ENCODE measurements around the gene CFAP69. TPM values are rescaled to one million over a fixed set of nuclear protein-coding genes. Genes with fewer than 3 reads are reported as not detected.
"Not testable (repeated sequence)": the region's sequence is repeated elsewhere in the genome, so short reads cannot be mapped to it uniquely, and the experiment has no call there.

CFAP69 gene
- total and polyA plus RNA-seq, 10 of the 15 experiments (the other 5 are each of a cell fraction or from before 2014, with no cell fraction given): 0.11 to 3.1 (median 0.48) TPM; not detected in 1

- Histone ChIP-seq H3K79me2 (ENCODE audit: control insufficient read depth, insufficient read depth, low read length) (no peaks in the 10 kb centered on the region), H3K36me3 (ENCODE audit: control insufficient read depth in 2 of 2, insufficient read depth in 2 of 2, low read length in 1 of 2) (no peaks in the 10 kb centered on the region), H3K27me3 (replicated peaks in 1 of 2; ENCODE audit: control insufficient read depth in 2 of 2, insufficient read depth in 2 of 2, low read length in 1 of 2) (peaks cover 0 to 4% of the 10 kb centered on the region in 2 experiments; a peak in 1 of 4 replicates), H3K4me1 (ENCODE audit: control insufficient read depth, insufficient read depth, low read length) (no peaks in the 10 kb centered on the region), H3K27ac (ENCODE audit: control insufficient read depth, insufficient read depth) (no peak overlapping the region), H3K4me2 (ENCODE audit: control insufficient read depth, insufficient read depth) (no peak overlapping the region), H3K4me3 (no peak overlapping the region), H3K9me3 (replicated peaks; ENCODE audit: control insufficient read depth, insufficient read depth, low read length) (no peaks in the 10 kb centered on the region), H4K20me1 (ENCODE audit: control insufficient read depth, insufficient read depth) (no peaks in the 10 kb centered on the region), H3K9ac (ENCODE audit: control insufficient read depth, insufficient read depth, low read length) (no peak overlapping the region), H2AFZ (ENCODE audit: control insufficient read depth, low read depth, low read length) (no peak overlapping the region)
- POLR2A ChIA-PET: interaction anchor here (0.5 to 2.1 kb wide), 6 partner anchors 9 to 98 kb away, joined by 3 to 9 read pairs (median 6); partner anchors contain the start of gene STEAP2
- RAD21 ChIA-PET (ENCODE audit: unreplicated experiment): interaction anchor here (0.8 to 2.3 kb wide), 9 partner anchors 9 to 98 kb away, joined by 3 to 8 read pairs (median 3); partner anchors contain the start of gene STEAP1
- TF ChIP-seq YY1 (IDR thresholded peaks at IDR 0.05; ENCODE audit: low read depth, low read length) (no peak), SREBF2 (IDR thresholded peaks at IDR 0.05; ENCODE audit: low read length) (no peak), PML (IDR thresholded peaks at IDR 0.05; ENCODE audit: low read length) (no peak), ATF3 (IDR thresholded peaks at IDR 0.05; ENCODE audit: borderline replicate concordance, extremely low read depth, low read depth, low read length) (no peak), CHD4 (IDR thresholded peaks at IDR 0.05) (no peak), STAT3 (IDR thresholded peaks at IDR 0.05; ENCODE audit: low read depth, low read length) (no peak), MTA3 (IDR thresholded peaks at IDR 0.05; ENCODE audit: borderline replicate concordance, low read length) (no peak), SMARCA5 (IDR thresholded peaks at IDR 0.05) (no peak), SMAD1 (IDR thresholded peaks at IDR 0.05; ENCODE audit: low read depth, partially characterized antibody) (no peak), PAX5 (IDR thresholded peaks at IDR 0.05; ENCODE audit: borderline replicate concordance, low read depth, low read length) (no peak), ATF2 (IDR thresholded peaks at IDR 0.05; ENCODE audit: low read length) (no peak), MYB (IDR thresholded peaks at IDR 0.05; ENCODE audit: borderline replicate concordance, low read depth, low read length) (no peak), RELB (IDR thresholded peaks at IDR 0.05; ENCODE audit: low read depth) (no peak), HDAC6 (IDR thresholded peaks at IDR 0.05; ENCODE audit: unreplicated experiment) (no peak), TCF7 (IDR thresholded peaks at IDR 0.05; ENCODE audit: borderline replicate concordance) (no peak), JUND (IDR thresholded peaks at IDR 0.05; ENCODE audit: low read depth, low read length) (no peak)
- 14% methylated on average over 1 of the region's 1 CpG for WGBS (ENCODE audit: insufficient coverage, insufficient replicate concordance, low lambda C conversion rate, missing lambda C conversion rate)
- ATAC-seq (no peak), DNase-seq (ENCODE audit: low read depth, low spot score) (no peak), FAIRE-seq (no peak)
- CTCF ChIA-PET: interaction anchor here (1.0 to 2.8 kb wide), 5 partner anchors 9 to 97 kb away, joined by 3 to 20 read pairs (median 5); partner anchors contain the start of gene STEAP1
- SMC1A ChIA-PET (ENCODE audit: uncharacterized antibody, unreplicated experiment): interaction anchor here (0.9 to 3.6 kb wide), 13 partner anchors 9 to 176 kb away, joined by 3 to 21 read pairs (median 6); no protein-coding TSS in a partner anchor
- no TSS peak for BruUV-seq (replicated peaks)
- intact Hi-C loops (cut with micrococcal nuclease; ENCODE audit: unreplicated experiment) (no loop called here), in situ Hi-C loops (cut with MboI) (no loop called here)
These were observed 6.3 kb downstream of the CFAP69 start for GRCh38 chr7:90251304-90251635.

GRCh38 chr7:90256011-90256410 is 11.0 kb downstream of the CFAP69 start:
- H3K4me1 ChIP-seq (ENCODE audit: control insufficient read depth, insufficient read depth, low read length); H3K9me3 ChIP-seq (replicated peaks; ENCODE audit: control insufficient read depth, insufficient read depth, low read length); H3K9ac ChIP-seq (ENCODE audit: control insufficient read depth, insufficient read depth, low read length); POLR2A ChIA-PET; H3K79me2 ChIP-seq (ENCODE audit: control insufficient read depth, insufficient read depth, low read length); H3K4me3 ChIP-seq; FAIRE-seq; in situ Hi-C loops (cut with MboI); H4K20me1 ChIP-seq (ENCODE audit: control insufficient read depth, insufficient read depth); H3K27ac ChIP-seq (ENCODE audit: control insufficient read depth, insufficient read depth); intact Hi-C loops (cut with micrococcal nuclease; ENCODE audit: unreplicated experiment); H3K4me2 ChIP-seq (ENCODE audit: control insufficient read depth, insufficient read depth); ATAC-seq; BruUV-seq (replicated peaks); H2AFZ ChIP-seq (ENCODE audit: control insufficient read depth, low read depth, low read length); H3K27me3 ChIP-seq (replicated peaks in 1 of 2; ENCODE audit: control insufficient read depth in 2 of 2, insufficient read depth in 2 of 2, low read length in 1 of 2); DNase-seq (ENCODE audit: low read depth, low spot score); H3K36me3 ChIP-seq (ENCODE audit: control insufficient read depth in 2 of 2, insufficient read depth in 2 of 2, low read length in 1 of 2): not testable (repeated sequence)
- SMC1A ChIA-PET (ENCODE audit: uncharacterized antibody, unreplicated experiment): interaction anchor here (1.3 to 1.8 kb wide), 7 partner anchors 9 to 172 kb away, joined by 3 to 10 read pairs (median 4); partner anchors contain the start of gene STEAP1
- CTCF ChIA-PET: interaction anchor here (1.4 to 2.0 kb wide), 4 partner anchors 9 to 171 kb away, joined by 4 to 15 read pairs (median 10); partner anchors contain the start of gene STEAP1
- RAD21 ChIA-PET (ENCODE audit: unreplicated experiment): interaction anchor here (1.0 to 1.6 kb wide), 3 partner anchors 8 to 102 kb away, joined by 4 to 6 read pairs (median 5); partner anchors contain the start of gene STEAP1
- 35% methylated on average over 5 of the region's 5 CpGs for WGBS (ENCODE audit: insufficient coverage, insufficient replicate concordance, low lambda C conversion rate, missing lambda C conversion rate)

Data from GM12878 (cell line).